HUES6 (cell line): ENCODE data around the gene RUSC2.
"Not testable (repeated sequence)": the region's sequence is repeated elsewhere in the genome, so short reads cannot be mapped to it uniquely, and the experiment has no call there.

Source experiments
- H3K27ac ChIP-seq: 2 replicates; pipeline ENCODE4 v1.7.0; 2013; ENCODE audit warnings: low read depth, mild to moderate bottlenecking, low read length, inconsistent platforms
- H3K27me3 ChIP-seq: 2 replicates; pipeline ENCODE4 v1.6.1; 2013; ENCODE audit warnings: low read length; ENCODE audit not compliant: control insufficient read depth, insufficient read depth
- H3K36me3 ChIP-seq: 2 replicates; pipeline ENCODE4 v1.6.1; 2013; ENCODE audit warnings: low read length; ENCODE audit not compliant: control insufficient read depth, insufficient read depth
- H3K4me1 ChIP-seq: 2 replicates; pipeline ENCODE4 v1.6.1; 2013; ENCODE audit warnings: low read length; ENCODE audit not compliant: control insufficient read depth, insufficient read depth
- H3K4me3 ChIP-seq: 2 replicates; pipeline ENCODE4 v1.5.1; 2013; ENCODE audit warnings: low read depth, low read length
- H3K9ac ChIP-seq: one replicate; pipeline ENCODE4 v1.6.1; 2013; ENCODE audit warnings: mild to moderate bottlenecking, low read length
- H3K9me3 ChIP-seq: 2 replicates; pipeline ENCODE4 v1.6.1; 2013; ENCODE audit warnings: low read depth, low read length; ENCODE audit not compliant: control insufficient read depth, insufficient read depth

The RUSC2 gene

GRCh38 chr9:35477211-35477855 lies 12.6 kb upstream of the RUSC2 start:
- not testable (repeated sequence) for H3K9ac ChIP-seq, H3K27me3 ChIP-seq, H3K27ac ChIP-seq, H3K4me1 ChIP-seq, H3K9me3 ChIP-seq, H3K4me3 ChIP-seq, H3K36me3 ChIP-seq

DNA sequence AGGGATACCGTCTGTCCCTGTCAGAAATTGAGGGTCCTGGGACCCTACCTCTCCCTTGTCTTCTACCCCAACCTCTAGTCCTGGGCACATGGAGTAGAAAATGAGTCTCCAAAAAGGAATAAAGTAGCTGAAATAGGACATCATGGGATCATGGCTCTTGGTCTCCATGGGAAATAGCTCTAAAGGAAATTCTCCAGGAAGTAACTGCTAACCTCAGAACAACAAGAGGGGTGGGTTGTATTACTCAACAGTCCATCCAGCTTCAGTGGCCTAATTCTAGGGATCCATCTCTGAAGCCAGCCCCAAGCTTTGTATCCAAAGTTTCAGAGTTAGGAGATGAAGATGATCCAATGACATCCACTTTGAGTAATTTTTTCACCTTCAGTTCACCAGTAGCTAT lies 11.0 kb upstream of the RUSC2 start:
- no peak overlapping the region for H3K4me3 ChIP-seq
- 0 out of 2 replicates have a peak, but pooled peaks cover 2% of the 10 kb centered on the region for H3K4me1 ChIP-seq
- no peak overlapping the region for H3K27ac ChIP-seq
- H3K27me3 ChIP-seq = peaks cover 10% of the 10 kb centered on the region; the same call in 1 of the 2 replicates
- H3K36me3 ChIP-seq = no peaks in the 10 kb centered on the region
- no peaks in the 10 kb centered on the region for H3K9me3 ChIP-seq
- no peak overlapping the region for H3K9ac ChIP-seq

DNA sequence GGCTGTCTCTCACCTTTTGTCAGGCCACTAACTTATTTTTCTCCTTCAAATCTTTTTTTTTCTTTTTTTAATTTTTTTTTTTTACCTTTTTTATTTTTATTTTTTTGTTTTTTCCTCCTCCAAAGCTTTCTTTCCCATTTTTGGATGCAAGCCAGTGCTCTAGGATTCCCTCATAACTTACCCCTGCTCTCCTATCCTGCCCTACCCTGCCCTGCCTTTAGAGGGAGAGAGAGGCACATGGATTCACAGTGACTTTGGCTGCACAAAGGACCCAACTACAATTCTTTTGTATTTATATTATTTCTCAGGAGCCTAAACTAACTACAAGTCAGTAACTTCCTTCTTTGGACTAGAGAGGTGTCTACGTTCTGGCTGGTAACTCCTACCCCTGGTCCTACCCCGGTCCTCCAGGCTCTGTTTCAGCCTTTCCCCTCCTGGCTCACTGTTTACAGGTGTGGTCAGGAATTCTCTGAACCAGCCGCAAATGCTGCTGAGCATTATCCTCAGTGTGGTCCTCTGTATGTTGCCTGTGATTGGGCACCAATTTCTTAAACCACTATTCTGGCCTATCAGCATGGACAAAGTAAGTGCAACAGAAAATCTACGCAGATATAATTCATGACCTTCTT lies 8.4 kb upstream of the RUSC2 start:
- Histone ChIP-seq H3K27ac (no peak overlapping the region), H3K4me1 (0 out of 2 replicates have a peak, but pooled peaks cover 2% of the 10 kb centered on the region), H3K27me3 (no peaks in the 10 kb centered on the region), H3K4me3 (no peak overlapping the region), H3K9ac (no peak overlapping the region), H3K9me3 (no peaks in the 10 kb centered on the region), H3K36me3 (no peaks in the 10 kb centered on the region)

- H3K27ac ChIP-seq = no peak overlapping the region
- H3K9ac ChIP-seq = no peak overlapping the region
- no peaks in the 10 kb centered on the region for H3K27me3 ChIP-seq
These were observed 7.8 kb upstream of the RUSC2 start for GRCh38 chr9:35482071-35482470.

DNA sequence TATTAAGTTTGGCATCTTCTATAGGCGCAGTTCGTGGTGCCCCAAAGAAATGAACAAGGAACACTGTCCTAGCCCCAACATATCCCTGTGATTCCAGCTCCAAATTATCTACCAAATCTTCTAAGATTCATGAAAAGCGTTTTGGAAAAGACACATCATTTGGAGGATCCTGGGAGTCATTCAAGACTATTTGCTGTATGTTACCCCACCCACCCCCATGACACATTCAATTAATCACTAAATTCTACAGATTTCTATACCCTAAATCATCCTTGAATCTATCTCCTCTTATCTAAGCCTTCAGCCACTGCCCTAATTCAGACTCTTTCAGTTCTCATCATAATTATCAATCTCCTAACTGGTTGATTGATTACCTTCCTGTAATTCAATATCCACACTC lies 5.5 kb upstream of the RUSC2 start:
- H3K27ac ChIP-seq = no peak overlapping the region
- no peaks in the 10 kb centered on the region for H3K27me3 ChIP-seq
- no peak overlapping the region for H3K9ac ChIP-seq
- no peaks in the 10 kb centered on the region for H3K36me3 ChIP-seq
- H3K4me1 ChIP-seq = peaks cover 14% of the 10 kb centered on the region
- no peaks in the 10 kb centered on the region for H3K9me3 ChIP-seq
- H3K4me3 ChIP-seq = no peak overlapping the region

More at GRCh38 chr9:35482071-35482470, 7.8 kb upstream of the RUSC2 start:
- Histone ChIP-seq H3K4me1 (0 out of 2 replicates have a peak, but pooled peaks cover 2% of the 10 kb centered on the region), H3K36me3 (no peaks in the 10 kb centered on the region), H3K4me3 (no peak overlapping the region), H3K9me3 (no peaks in the 10 kb centered on the region)

GRCh38 chr9:35487081-35487480 lies 2.8 kb upstream of the RUSC2 start:
- no peaks in the 10 kb centered on the region for H3K36me3 ChIP-seq

GRCh38 chr9:35488021-35488420 lies 1.9 kb upstream of the RUSC2 start:
- H3K36me3 ChIP-seq = no peaks in the 10 kb centered on the region
- H3K9me3 ChIP-seq = no peaks in the 10 kb centered on the region
- H3K27me3 ChIP-seq = no peaks in the 10 kb centered on the region
- H3K4me1 ChIP-seq = peaks cover 21% of the 10 kb centered on the region
- no peak overlapping the region for H3K27ac ChIP-seq
- H3K9ac ChIP-seq = no peak overlapping the region
- no peak overlapping the region for H3K4me3 ChIP-seq

More at GRCh38 chr9:35487081-35487480, 2.8 kb upstream of the RUSC2 start:
- H3K27me3 ChIP-seq = no peaks in the 10 kb centered on the region
- H3K9ac ChIP-seq = no peak overlapping the region
- H3K27ac ChIP-seq = no peak overlapping the region
- no peaks in the 10 kb centered on the region for H3K9me3 ChIP-seq
- peaks cover 21% of the 10 kb centered on the region for H3K4me1 ChIP-seq
- no peak overlapping the region for H3K4me3 ChIP-seq

DNA sequence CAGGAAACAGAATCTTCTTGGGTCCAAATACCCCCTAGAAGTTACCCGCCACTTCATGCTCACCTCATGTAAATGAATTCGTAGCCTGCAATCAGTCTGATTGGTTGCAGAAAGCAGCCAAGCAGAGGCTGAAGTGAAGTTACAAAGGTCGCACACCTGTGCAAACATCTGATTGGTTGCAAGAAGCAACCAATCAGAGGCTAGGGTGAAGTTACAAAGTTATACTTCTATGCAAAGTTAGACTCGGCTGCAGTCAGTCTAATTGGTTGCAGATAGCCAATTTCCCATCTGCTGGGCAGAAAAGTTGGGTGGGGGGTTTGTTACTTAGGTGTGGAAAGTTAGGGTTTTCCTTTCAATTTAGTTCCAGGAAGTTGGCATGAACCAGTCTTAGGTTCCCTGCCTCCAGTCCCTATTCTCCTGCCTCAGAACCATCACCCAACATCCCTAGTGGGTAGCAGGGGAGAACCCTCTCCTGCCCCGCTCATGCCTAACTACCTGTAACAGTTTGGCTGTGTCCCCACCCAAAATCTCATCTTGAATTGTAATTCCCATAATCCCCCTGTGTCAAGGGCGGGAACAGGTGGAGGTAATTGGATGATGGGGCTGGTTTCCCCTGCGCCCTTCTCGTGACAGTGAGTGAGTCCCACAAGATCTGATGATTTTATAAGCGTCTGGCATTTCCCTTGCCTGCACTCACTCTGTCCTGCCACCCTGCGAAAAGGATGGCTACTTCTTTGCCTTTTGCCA lies 1.2 kb upstream of the RUSC2 start:
- Histone ChIP-seq H3K9me3 (no peaks in the 10 kb centered on the region), H3K27ac (no peak overlapping the region), H3K36me3 (no peaks in the 10 kb centered on the region), H3K4me1 (peaks cover 21% of the 10 kb centered on the region), H3K27me3 (no peaks in the 10 kb centered on the region), H3K9ac (peak overlapping the region; percentile 75), H3K4me3 (peak overlapping the region; percentile 99)

- no peaks in the 10 kb centered on the region for H3K27me3 ChIP-seq
- peak overlapping the region; percentile 99 for H3K4me3 ChIP-seq
- H3K4me1 ChIP-seq = peaks cover 21% of the 10 kb centered on the region
- no peaks in the 10 kb centered on the region for H3K36me3 ChIP-seq
- peak overlapping the region; percentile 73 for H3K9ac ChIP-seq
- H3K27ac ChIP-seq = peak overlapping the region; percentile 54; the same call in 1 of the 2 replicates
- no peaks in the 10 kb centered on the region for H3K9me3 ChIP-seq
These were observed 421 bp downstream of the RUSC2 start for GRCh38 chr9:35490155-35490909.

GRCh38 chr9:35490910-35491465 lies 1.1 kb downstream of the RUSC2 start:
- Histone ChIP-seq H3K9ac (peak overlapping the region; percentile 73), H3K27ac (no peak overlapping the region), H3K4me3 (peak overlapping the region; percentile 99), H3K36me3 (no peaks in the 10 kb centered on the region), H3K27me3 (no peaks in the 10 kb centered on the region), H3K4me1 (peaks cover 21% of the 10 kb centered on the region), H3K9me3 (no peaks in the 10 kb centered on the region)
